K562 (cell line): ENCODE measurements around the gene XAB2. TPM values are rescaled to one million over a fixed set of nuclear protein-coding genes. Genes with fewer than 3 reads are reported as not detected.

Source experiments
- CBX3 ChIP-seq, 2 experiments: IDR thresholded peaks; 1 replicate in 1 of 2; 2 replicates in 1 of 2; pipeline ENCODE4 v1.6.1; 2012; ENCODE audit warnings: inconsistent platforms in 2 of 2, low read length in 2 of 2, borderline replicate concordance in 1 of 2, control low read depth in 1 of 2
- CHD2 ChIP-seq: IDR thresholded peaks from 2 replicates; pipeline ENCODE4 v1.6.1; 2011; ENCODE audit warnings: low read depth, low read length
- ETV5 ChIP-seq: sonication (generic); formaldehyde crosslinking; IDR thresholded peaks from 2 replicates; pipeline ENCODE4 v1.4.0; 2020; ENCODE audit warnings: low read depth, mild to moderate bottlenecking, missing genetic modification reagents
- FOS ChIP-seq: IDR thresholded peaks from 3 replicates; pipeline ENCODE4 v1.6.1; 2011; ENCODE audit not compliant: insufficient read length; ENCODE audit errors: extremely low read depth
- KDM5B ChIP-seq: fragments of 200-600 bp; sonication (generic); IDR thresholded peaks from 2 replicates; pipeline ENCODE4 v1.6.1; 2012; ENCODE audit warnings: low read depth, mild to moderate bottlenecking, moderate library complexity, low read length, control low read depth, inconsistent platforms; ENCODE audit not compliant: insufficient replicate concordance
- SMARCC2 ChIP-seq: fragments of 450-650 bp; IDR thresholded peaks from 2 replicates; pipeline ENCODE4 v1.6.1; 2017; ENCODE audit warnings: antibody characterized with exemption, moderate library complexity, mild to moderate bottlenecking, low read depth
- U2AF2 ChIP-seq: fragments of 200-400 bp; formaldehyde crosslinking; optimal IDR thresholded peaks from 2 replicates; pipeline ENCODE3; 2017; ENCODE audit warnings: low read depth, mild to moderate bottlenecking, low read length
- ZNF280A ChIP-seq: fragments of 450-650 bp; IDR thresholded peaks from 2 replicates; pipeline ENCODE4 v1.6.1; 2018; ENCODE audit warnings: mild to moderate bottlenecking, low read depth; ENCODE audit not compliant: partially characterized antibody
- polyA plus RNA-seq, 8 experiments: library from polyadenylated mRNA; depleted of rRNA in 4 of 8; stranded (reverse) in 5 of 8; unstranded in 3 of 8; fragments of >200 nt; fragmentation: Nextera tagmentation in 2 of 8; fragmentation: Illumina TruSeq in 1 of 8; extraction: Ambion mirVana in 2 of 8; extraction: Trizol in 1 of 8; gene quantifications; 2 replicates each; pipeline versions ENCODE4 v1.2.1 to v1.2.3, GENCODE V29; 2011 to 2014; ENCODE audit warnings: inconsistent platforms in 1 of 8, missing spikeins in 1 of 8
- total RNA-seq, 7 experiments: library from RNA; depleted of rRNA in 6 of 7; stranded (reverse); fragments of >200 nt in 6 of 7; fragmentation: Illumina TruSeq in 2 of 7; extraction: Trizol in 2 of 7; gene quantifications; 2 replicates each; pipeline versions ENCODE4 v1.2.1 to v1.2.3, GENCODE V29; 2011 to 2021; ENCODE audit warnings: low replicate concordance in 1 of 7
- TF ChIP-seq, protein P1 (sequence below), 2 experiments: fragments of 450-650 bp in 1 of 2; sonication (generic) in 1 of 2; formaldehyde crosslinking in 1 of 2; IDR thresholded peaks; 2 replicates each; pipeline versions ENCODE4 v1.7.1 to v1.9.0; 2016 to 2022; ENCODE audit warnings: inconsistent platforms in 1 of 2, mild to moderate bottlenecking in 1 of 2, missing genetic modification reagents in 1 of 2
- TF ChIP-seq, protein P2 (sequence below): fragments of 450-650 bp; IDR thresholded peaks from 2 replicates; pipeline ENCODE4 v1.7.1; 2018; ENCODE audit warnings: mild to moderate bottlenecking, low read depth; ENCODE audit not compliant: partially characterized antibody

The XAB2 gene
- total and polyA plus RNA-seq, 9 of the 15 experiments (the other 6 are each of a cell fraction or from before 2014, with no cell fraction given), result 0.21 to 58.3 (median 20.0) TPM

GRCh38 chr19:7629347-7630054 is at the start of gene XAB2, which contains the start of gene PET100 (continued):
- TF ChIP-seq CBX3 (IDR thresholded peaks at IDR 0.05; ENCODE audit: borderline replicate concordance in 1 of 2, low read length in 2 of 2) (peak in 1 of 2 experiments; percentile 74; a peak in 2 of 3 replicates), KDM5B (peak; percentile 48), SMARCC2 (no peak), CHD2 (peak; percentile 82), ETV5 (peak; percentile 74; the same call in 1 of the 2 replicates), U2AF2 (no peak), ZNF280A (no peak), FOS (peak; percentile 97)
- TF ChIP-seq, protein P1, sequence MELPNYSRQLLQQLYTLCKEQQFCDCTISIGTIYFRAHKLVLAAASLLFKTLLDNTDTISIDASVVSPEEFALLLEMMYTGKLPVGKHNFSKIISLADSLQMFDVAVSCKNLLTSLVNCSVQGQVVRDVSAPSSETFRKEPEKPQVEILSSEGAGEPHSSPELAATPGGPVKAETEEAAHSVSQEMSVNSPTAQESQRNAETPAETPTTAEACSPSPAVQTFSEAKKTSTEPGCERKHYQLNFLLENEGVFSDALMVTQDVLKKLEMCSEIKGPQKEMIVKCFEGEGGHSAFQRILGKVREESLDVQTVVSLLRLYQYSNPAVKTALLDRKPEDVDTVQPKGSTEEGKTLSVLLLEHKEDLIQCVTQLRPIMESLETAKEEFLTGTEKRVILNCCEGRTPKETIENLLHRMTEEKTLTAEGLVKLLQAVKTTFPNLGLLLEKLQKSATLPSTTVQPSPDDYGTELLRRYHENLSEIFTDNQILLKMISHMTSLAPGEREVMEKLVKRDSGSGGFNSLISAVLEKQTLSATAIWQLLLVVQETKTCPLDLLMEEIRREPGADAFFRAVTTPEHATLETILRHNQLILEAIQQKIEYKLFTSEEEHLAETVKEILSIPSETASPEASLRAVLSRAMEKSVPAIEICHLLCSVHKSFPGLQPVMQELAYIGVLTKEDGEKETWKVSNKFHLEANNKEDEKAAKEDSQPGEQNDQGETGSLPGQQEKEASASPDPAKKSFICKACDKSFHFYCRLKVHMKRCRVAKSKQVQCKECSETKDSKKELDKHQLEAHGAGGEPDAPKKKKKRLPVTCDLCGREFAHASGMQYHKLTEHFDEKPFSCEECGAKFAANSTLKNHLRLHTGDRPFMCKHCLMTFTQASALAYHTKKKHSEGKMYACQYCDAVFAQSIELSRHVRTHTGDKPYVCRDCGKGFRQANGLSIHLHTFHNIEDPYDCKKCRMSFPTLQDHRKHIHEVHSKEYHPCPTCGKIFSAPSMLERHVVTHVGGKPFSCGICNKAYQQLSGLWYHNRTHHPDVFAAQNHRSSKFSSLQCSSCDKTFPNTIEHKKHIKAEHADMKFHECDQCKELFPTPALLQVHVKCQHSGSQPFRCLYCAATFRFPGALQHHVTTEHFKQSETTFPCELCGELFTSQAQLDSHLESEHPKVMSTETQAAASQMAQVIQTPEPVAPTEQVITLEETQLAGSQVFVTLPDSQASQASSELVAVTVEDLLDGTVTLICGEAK (IDR thresholded peaks at IDR 0.05), result peak; percentile 95
- TF ChIP-seq, protein P1 (CRISPR knock-in tag; IDR thresholded peaks at IDR 0.05), result no peak
- TF ChIP-seq, protein P2, sequence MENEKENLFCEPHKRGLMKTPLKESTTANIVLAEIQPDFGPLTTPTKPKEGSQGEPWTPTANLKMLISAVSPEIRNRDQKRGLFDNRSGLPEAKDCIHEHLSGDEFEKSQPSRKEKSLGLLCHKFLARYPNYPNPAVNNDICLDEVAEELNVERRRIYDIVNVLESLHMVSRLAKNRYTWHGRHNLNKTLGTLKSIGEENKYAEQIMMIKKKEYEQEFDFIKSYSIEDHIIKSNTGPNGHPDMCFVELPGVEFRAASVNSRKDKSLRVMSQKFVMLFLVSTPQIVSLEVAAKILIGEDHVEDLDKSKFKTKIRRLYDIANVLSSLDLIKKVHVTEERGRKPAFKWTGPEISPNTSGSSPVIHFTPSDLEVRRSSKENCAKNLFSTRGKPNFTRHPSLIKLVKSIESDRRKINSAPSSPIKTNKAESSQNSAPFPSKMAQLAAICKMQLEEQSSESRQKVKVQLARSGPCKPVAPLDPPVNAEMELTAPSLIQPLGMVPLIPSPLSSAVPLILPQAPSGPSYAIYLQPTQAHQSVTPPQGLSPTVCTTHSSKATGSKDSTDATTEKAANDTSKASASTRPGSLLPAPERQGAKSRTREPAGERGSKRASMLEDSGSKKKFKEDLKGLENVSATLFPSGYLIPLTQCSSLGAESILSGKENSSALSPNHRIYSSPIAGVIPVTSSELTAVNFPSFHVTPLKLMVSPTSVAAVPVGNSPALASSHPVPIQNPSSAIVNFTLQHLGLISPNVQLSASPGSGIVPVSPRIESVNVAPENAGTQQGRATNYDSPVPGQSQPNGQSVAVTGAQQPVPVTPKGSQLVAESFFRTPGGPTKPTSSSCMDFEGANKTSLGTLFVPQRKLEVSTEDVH, result peak; percentile 97
